AG04449 (cell line): ENCODE measurements around the gene TEX35.

Source experiments
- CTCF ChIA-PET: fragments of 350-600 bp; formaldehyde crosslinking; extraction: SDS; loops from one replicate; lab custom pipeline; 2021; ENCODE audit warnings: antibody characterized with exemption; lab: Yijun Ruan, JAX
- POLR2A ChIA-PET: fragments of 400-600, 350-600 bp; formaldehyde crosslinking; extraction: SDS; loops from one replicate; lab custom pipeline; 2020; ENCODE audit warnings: antibody characterized with exemption, inconsistent platforms; lab: Yijun Ruan, JAX
- DNase-seq: peaks from one replicate; pipeline ENCODE4 v3.0.0-alpha.2; 2010; ENCODE audit warnings: low read depth, low spot score
- H3K4me3 ChIP-seq: 2 replicates; pipeline ENCODE4 v1.5.1; 2011; ENCODE audit warnings: low read depth, mild to moderate bottlenecking, control low read depth, low read length
- TF ChIP-seq, protein P1 (sequence below): IDR thresholded peaks from one replicate; pipeline ENCODE4 v1.5.1; 2011; ENCODE audit warnings: mild to moderate bottlenecking, moderate library complexity, low read length, control low read depth, inconsistent platforms; ENCODE audit not compliant: insufficient read depth; ENCODE audit errors: missing control alignments

Gene TEX35

GRCh38 chr1:178563099-178563820 lies 50.4 kb downstream of the TEX35 start:
- POLR2A ChIA-PET, result no interaction called here
- CTCF ChIA-PET, result interaction anchor here (0.9 to 1.0 kb wide), 2 partner anchors 10 to 32 kb away, joined by 3 read pairs; no protein-coding TSS in a partner anchor
- TF ChIP-seq, protein P1, sequence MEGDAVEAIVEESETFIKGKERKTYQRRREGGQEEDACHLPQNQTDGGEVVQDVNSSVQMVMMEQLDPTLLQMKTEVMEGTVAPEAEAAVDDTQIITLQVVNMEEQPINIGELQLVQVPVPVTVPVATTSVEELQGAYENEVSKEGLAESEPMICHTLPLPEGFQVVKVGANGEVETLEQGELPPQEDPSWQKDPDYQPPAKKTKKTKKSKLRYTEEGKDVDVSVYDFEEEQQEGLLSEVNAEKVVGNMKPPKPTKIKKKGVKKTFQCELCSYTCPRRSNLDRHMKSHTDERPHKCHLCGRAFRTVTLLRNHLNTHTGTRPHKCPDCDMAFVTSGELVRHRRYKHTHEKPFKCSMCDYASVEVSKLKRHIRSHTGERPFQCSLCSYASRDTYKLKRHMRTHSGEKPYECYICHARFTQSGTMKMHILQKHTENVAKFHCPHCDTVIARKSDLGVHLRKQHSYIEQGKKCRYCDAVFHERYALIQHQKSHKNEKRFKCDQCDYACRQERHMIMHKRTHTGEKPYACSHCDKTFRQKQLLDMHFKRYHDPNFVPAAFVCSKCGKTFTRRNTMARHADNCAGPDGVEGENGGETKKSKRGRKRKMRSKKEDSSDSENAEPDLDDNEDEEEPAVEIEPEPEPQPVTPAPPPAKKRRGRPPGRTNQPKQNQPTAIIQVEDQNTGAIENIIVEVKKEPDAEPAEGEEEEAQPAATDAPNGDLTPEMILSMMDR, result no peak
- DNase-seq, result no peak
- no peak overlapping the region for H3K4me3 ChIP-seq

DNA sequence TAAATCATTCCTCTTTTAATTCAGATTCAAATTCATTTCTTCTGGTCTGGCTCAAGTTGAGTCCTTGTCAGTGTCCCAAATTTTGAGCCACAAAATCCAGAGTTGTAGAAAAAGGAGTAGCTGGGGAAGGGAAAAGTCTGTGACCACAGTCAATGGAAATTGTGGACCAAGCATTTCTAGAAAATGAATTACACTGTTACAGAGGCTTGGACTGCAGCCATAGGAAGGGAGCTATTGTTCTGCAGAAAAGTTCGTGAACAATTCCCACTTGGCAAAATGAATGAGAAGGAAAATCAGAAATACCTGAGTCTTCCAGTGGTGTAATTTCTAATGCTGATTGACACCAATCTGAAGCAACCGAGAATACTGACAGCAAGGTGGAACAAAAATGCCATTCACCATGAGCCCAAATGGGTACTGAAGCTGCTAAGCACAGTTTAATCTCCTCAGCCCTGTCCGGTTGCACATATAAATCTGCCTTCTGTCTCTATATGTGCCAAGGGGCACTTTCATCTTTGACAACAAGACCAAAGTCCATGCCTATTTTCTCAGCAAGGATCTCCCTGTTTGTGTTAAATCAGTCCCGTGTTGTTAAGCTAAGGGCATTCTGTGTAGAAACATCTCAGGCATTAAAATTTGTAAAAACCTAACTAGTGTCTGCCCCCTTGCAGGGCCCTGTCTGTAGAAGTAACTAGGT lies 51.3 kb downstream of the TEX35 start:
- no peak for DNase-seq
- ChIA-PET CTCF (interaction anchor here (0.8 to 1.0 kb wide), 3 partner anchors 21 to 438 kb away, joined by 3 read pairs; no protein-coding TSS in a partner anchor), POLR2A (no interaction called here)
- TF ChIP-seq, protein P1, result no peak
- no peak overlapping the region for H3K4me3 ChIP-seq

GRCh38 chr1:178564783-178565180 lies 51.9 kb downstream of the TEX35 start:
- TF ChIP-seq, protein P1, result no peak
- ChIA-PET CTCF (interaction anchor here (0.8 to 1.0 kb wide), 3 partner anchors 22 to 438 kb away, joined by 3 read pairs; no protein-coding TSS in a partner anchor), POLR2A (no interaction called here)
- no peak for DNase-seq
- no peak overlapping the region for H3K4me3 ChIP-seq

GRCh38 chr1:178565586-178565985 lies 52.7 kb downstream of the TEX35 start:
- POLR2A ChIA-PET, result no interaction called here
- no peak overlapping the region for H3K4me3 ChIP-seq
- CTCF ChIA-PET, result no interaction called here
- DNase-seq, result no peak
- TF ChIP-seq, protein P1, result no peak

DNA sequence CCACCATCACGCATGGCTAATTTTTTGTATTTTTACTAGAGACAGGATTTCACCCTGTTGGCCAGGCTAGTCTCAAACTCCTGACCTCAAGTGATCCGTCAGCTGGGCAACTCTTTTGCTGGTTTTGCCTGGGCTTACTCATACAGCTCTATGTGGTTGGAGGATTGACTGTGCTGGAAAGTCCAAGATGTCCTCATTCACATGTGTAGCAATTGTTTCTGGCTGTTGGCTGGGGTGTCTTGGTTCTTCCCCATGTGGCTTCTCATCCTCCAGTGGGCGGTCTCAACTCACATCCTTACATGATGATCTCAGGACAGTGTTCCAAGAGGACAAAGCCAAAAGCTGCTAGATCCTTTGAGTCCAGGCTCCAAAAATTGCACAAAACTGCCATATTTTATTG lies 53.3 kb downstream of the TEX35 start:
- TF ChIP-seq, protein P1, result no peak
- CTCF ChIA-PET, result no interaction called here
- DNase-seq, result no peak
- H3K4me3 ChIP-seq, result no peak overlapping the region
- POLR2A ChIA-PET, result no interaction called here

GRCh38 chr1:178571807-178572206 lies 58.9 kb downstream of the TEX35 start:
- CTCF ChIA-PET, result interaction anchor here (0.6 to 1.1 kb wide), 2 partner anchors 20 to 29 kb away, joined by 3 read pairs; no protein-coding TSS in a partner anchor
- POLR2A ChIA-PET, result no interaction called here
- DNase-seq, result no peak
- TF ChIP-seq, protein P1, result no peak
- no peak overlapping the region for H3K4me3 ChIP-seq
